Sigmoid colon (tissue), 4 donors: ENCODE data around the gene CHSY3.

Source experiments
- EP300 ChIP-seq, 4 donors: sonication (generic); formaldehyde crosslinking; IDR thresholded peaks; one replicate each; pipeline ENCODE4 v1.6.1; 2017; ENCODE audit warnings: antibody characterized with exemption in 4 of 4
- POLR2A ChIP-seq, 2 donors: fragments of 450-650 bp; IDR thresholded peaks; one replicate each; pipeline ENCODE4 v1.6.1; 2016; ENCODE audit warnings: antibody characterized with exemption in 2 of 2, mild to moderate bottlenecking in 2 of 2, moderate library complexity in 2 of 2
- TF ChIP-seq, protein P1 (sequence below), 4 experiments: fragments of 450-650 bp in 3 of 4; fragments of 200-600 bp in 1 of 4; IDR thresholded peaks; one replicate each; pipeline ENCODE4 v1.5.1; 2016 to 2019; ENCODE audit warnings: antibody characterized with exemption in 4 of 4, mild to moderate bottlenecking in 3 of 4, moderate library complexity in 2 of 4

DNA sequence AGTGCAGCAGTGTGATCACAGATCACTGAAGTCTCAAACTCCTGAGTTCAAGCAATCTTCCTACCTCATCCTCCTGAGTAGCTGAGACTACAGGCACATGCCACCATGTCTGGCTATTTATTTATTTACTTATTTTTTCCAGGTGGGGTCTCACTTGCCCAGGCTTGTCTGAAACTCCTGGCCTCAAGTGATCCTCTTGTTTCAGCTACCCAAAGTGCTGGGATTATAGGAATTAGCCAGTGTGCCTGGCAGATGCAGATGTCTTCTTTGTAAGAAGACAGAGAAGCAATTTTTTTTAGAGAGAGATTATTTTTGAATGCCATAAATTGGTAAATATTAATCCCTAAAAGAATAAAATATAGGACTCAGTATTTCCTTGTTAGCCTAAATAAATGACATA, 54.3 kb downstream of the CHSY3 start:
- TF ChIP-seq, protein P1, sequence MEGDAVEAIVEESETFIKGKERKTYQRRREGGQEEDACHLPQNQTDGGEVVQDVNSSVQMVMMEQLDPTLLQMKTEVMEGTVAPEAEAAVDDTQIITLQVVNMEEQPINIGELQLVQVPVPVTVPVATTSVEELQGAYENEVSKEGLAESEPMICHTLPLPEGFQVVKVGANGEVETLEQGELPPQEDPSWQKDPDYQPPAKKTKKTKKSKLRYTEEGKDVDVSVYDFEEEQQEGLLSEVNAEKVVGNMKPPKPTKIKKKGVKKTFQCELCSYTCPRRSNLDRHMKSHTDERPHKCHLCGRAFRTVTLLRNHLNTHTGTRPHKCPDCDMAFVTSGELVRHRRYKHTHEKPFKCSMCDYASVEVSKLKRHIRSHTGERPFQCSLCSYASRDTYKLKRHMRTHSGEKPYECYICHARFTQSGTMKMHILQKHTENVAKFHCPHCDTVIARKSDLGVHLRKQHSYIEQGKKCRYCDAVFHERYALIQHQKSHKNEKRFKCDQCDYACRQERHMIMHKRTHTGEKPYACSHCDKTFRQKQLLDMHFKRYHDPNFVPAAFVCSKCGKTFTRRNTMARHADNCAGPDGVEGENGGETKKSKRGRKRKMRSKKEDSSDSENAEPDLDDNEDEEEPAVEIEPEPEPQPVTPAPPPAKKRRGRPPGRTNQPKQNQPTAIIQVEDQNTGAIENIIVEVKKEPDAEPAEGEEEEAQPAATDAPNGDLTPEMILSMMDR (IDR thresholded peaks at IDR 0.05), result no peak
- no peak for TF ChIP-seq POLR2A (IDR thresholded peaks at IDR 0.05)
- TF ChIP-seq EP300 (IDR thresholded peaks at IDR 0.05), result no peak
